22Rv1 (cell line): ENCODE results near the gene TCF25.

Source experiments
- H3K27ac ChIP-seq: fragments of 450-650 bp; 2 replicates; pipeline ENCODE4 v1.5.1; 2017
- ZFX ChIP-seq: fragments of 450-650 bp; IDR thresholded peaks from 2 replicates; pipeline ENCODE4 v1.6.1; 2017; ENCODE audit warnings: antibody characterized with exemption, borderline replicate concordance
- TF ChIP-seq, protein P1 (sequence below): fragments of 450-650 bp; IDR thresholded peaks from 2 replicates; pipeline ENCODE4 v1.5.1; 2017; ENCODE audit warnings: mild to moderate bottlenecking

TCF25 gene

DNA sequence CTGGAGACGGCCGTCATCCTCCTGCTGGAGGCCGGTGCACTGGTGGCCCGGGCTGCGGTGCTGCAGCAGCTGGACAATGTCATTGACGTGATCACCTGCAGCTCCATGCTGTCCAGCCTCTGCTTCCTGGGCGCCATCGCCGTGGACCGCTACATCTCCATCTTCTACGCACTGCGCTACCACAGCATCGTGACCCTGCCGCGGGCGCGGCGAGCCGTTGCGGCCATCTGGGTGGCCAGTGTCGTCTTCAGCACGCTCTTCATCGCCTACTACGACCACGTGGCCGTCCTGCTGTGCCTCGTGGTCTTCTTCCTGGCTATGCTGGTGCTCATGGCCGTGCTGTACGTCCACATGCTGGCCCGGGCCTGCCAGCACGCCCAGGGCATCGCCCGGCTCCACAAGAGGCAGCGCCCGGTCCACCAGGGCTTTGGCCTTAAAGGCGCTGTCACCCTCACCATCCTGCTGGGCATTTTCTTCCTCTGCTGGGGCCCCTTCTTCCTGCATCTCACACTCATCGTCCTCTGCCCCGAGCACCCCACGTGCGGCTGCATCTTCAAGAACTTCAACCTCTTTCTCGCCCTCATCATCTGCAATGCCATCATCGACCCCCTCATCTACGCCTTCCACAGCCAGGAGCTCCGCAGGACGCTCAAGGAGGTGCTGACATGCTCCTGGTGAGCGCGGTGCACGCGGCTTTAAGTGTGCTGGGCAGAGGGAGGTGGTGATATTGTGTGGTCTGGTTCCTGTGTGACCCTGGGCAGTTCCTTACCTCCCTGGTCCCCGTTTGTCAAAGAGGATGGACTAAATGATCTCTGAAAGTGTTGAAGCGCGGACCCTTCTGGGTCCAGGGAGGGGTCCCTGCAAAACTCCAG lies 46.4 kb downstream of the TCF25 start:
- H3K27ac ChIP-seq = no peak overlapping the region
- no peak for TF ChIP-seq ZFX
- TF ChIP-seq, protein P1, sequence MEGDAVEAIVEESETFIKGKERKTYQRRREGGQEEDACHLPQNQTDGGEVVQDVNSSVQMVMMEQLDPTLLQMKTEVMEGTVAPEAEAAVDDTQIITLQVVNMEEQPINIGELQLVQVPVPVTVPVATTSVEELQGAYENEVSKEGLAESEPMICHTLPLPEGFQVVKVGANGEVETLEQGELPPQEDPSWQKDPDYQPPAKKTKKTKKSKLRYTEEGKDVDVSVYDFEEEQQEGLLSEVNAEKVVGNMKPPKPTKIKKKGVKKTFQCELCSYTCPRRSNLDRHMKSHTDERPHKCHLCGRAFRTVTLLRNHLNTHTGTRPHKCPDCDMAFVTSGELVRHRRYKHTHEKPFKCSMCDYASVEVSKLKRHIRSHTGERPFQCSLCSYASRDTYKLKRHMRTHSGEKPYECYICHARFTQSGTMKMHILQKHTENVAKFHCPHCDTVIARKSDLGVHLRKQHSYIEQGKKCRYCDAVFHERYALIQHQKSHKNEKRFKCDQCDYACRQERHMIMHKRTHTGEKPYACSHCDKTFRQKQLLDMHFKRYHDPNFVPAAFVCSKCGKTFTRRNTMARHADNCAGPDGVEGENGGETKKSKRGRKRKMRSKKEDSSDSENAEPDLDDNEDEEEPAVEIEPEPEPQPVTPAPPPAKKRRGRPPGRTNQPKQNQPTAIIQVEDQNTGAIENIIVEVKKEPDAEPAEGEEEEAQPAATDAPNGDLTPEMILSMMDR = no peak

DNA sequence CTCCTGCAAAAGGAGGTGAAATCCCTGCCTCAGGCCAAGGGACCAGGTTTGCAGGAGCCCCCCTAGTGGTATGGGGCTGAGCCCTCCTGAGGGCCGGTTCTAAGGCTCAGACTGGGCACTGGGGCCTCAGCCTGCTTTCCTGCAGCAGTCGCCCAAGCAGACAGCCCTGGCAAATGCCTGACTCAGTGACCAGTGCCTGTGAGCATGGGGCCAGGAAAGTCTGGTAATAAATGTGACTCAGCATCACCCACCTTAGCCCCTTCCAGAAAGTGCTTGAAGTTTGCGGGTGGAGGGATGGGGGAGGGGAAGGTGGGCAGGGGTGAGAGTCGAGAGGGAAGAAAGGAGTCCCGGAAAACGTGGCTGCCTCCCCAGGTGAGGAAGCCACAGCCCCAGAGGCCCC lies 47.3 kb downstream of the TCF25 start:
- TF ChIP-seq, protein P1 = no peak
- no peak for TF ChIP-seq ZFX
- no peak overlapping the region for H3K27ac ChIP-seq

DNA sequence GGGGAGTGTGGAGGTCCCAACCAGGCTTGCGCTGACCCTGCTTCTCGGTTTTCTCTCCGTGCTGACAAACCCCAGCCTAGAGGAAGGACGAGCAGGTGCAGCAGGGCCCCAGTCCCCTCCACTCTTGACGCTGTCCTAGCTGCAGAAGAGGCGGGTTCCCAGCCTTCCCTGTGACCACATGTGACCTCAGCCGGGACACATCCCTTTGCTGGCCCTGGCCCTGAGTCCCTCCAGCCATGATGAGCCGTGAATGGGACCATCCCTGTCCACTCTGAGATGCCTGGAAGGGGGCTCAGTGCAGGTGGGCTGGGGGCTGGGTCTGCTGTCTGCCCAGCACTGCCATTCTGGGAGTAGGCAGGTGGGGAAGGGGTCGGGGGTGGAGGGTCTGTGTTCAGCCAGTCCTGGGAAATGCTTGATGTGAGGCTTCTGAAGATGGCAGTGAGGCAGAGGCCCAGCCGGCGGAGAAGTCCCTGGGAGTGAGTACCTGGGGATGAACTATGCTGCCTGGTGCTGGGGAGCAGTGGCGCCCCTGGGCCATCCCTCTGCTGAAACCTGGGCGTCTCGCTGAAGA lies 47.8 kb downstream of the TCF25 start:
- H3K27ac ChIP-seq = no peak overlapping the region
- TF ChIP-seq ZFX = no peak
- TF ChIP-seq, protein P1 = no peak

DNA sequence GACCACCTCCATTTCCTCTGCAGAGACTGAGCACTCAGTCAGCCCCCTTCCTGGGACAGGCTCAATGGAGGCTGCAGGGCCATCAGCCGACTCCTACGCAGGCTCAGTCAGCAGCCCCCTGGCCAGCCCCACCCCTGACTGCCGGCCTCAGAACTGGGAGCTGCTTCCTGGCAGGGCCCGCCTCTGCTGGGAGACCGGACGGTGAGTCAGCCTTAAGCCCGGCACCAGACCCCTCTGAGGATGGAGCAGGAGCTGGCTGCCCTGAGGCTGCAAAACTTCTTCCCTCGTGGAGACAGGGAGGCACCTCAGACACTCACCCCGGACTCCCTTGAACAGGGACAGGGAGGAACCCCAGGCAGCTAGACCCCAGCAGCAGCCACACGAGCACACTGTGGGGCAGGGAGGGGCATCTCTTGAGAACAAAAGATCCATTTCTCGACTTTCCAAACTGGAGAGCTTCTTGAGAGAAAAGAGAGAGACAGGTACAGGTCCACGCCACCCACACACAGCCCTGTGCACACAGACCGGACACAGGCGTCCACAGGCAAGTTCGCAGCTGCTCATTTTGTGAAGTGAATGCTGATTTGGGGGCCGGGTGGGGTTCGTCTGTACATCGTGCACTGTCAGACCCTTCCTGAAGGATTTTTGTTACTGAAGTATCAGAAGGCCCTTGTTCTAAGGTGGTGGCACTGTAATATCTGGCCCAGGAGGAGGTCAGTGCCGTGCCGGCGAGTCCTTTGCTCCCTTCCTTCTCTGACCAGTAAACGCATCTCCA lies 48.5 kb downstream of the TCF25 start:
- peak overlapping the region; percentile 66 for H3K27ac ChIP-seq
- TF ChIP-seq ZFX = no peak
- TF ChIP-seq, protein P1 = no peak

DNA sequence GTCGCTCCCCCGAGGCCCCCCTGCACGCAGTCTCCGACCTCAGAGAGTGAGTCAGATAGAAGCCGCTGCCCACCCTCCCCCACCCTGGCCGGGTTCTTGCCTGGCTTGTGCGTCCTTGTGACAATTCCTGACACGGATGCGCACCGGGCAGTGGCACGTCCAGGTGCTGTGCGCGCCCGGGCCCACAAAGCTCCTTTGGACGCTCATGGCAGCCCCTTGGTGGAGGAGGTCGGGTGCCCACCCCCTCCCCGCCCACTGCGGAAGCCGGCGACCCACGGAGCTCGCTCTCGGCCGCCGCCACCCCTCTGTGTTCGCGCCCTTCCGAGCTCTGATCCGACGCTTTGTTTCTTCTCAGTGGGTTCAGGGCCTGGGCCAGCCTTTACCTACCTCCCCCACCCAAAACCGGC lies 49.1 kb downstream of the TCF25 start:
- peak overlapping the region; percentile 66 for H3K27ac ChIP-seq

DNA sequence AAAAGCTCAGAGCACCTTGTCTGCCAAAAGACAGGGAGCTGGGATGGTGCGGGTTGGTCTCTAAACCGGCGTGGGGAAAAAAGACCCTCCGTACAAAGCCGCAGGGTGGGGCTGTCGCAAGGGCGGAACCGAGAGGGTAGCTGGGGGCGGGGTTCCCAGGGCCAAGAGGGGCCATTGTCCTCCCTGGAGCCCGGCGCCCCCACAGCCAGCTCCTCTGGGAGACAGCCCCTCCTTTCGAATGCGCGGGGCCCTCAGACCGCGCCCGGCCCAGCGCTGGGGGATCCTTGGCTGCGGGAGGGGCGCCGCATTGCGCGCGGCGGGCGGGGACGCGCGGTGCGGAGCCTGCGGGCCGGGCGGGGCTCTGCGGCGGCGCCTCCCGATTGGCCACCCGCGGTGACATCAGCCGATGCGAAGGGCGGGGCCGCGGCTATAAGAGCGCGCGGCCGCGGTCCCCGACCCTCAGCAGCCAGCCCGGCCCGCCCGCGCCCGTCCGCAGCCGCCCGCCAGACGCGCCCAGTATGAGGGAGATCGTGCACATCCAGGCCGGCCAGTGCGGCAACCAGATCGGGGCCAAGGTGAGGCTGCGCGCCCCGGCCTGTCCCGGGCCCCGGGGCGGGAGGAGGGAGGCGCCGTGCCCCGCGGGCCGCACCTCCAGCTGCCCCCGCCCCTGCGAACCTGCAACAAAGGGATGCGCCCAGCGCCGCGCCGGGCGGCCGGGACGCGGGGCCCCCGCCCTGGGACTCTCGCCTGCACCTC lies 49.7 kb downstream of the TCF25 start, which contains the start of gene TUBB3:
Gene TUBB3 (plus strand): TSS at position 459 of the 756 bp plus-strand sequence. CDS start 60 bp downstream, at position 519.
- peak within 1 kb of the TSS; percentile 66 for H3K27ac ChIP-seq
- no peak for TF ChIP-seq ZFX
- TF ChIP-seq, protein P1 = no peak; the same call in 1 of the 2 replicates

More for the DNA sequence above, 49.1 kb downstream of the TCF25 start:
- TF ChIP-seq, protein P1 = no peak
- no peak for TF ChIP-seq ZFX
